Choroid plexus epithelial cell (primary cell): Measurements from ENCODE around the gene CSF1R.
"Not testable (repeated sequence)": the region's sequence is repeated elsewhere in the genome, so short reads cannot be mapped to it uniquely, and the experiment has no call there.

Source experiments
- DNase-seq: peaks from one replicate; pipeline ENCODE4 v3.0.0-alpha.2; 2010; ENCODE audit warnings: low read depth
- H3K4me3 ChIP-seq: 2 replicates; pipeline ENCODE4 v1.5.1; 2011; ENCODE audit warnings: low read depth, mild to moderate bottlenecking, control low read depth, low read length, moderate library complexity
- TF ChIP-seq, protein P1 (sequence below): conservative IDR thresholded peaks from 2 replicates; pipeline ENCODE4 v1.5.1; 2011; ENCODE audit warnings: low read depth, mild to moderate bottlenecking, control low read depth, inconsistent platforms, low read length, moderate library complexity

The CSF1R gene

DNA sequence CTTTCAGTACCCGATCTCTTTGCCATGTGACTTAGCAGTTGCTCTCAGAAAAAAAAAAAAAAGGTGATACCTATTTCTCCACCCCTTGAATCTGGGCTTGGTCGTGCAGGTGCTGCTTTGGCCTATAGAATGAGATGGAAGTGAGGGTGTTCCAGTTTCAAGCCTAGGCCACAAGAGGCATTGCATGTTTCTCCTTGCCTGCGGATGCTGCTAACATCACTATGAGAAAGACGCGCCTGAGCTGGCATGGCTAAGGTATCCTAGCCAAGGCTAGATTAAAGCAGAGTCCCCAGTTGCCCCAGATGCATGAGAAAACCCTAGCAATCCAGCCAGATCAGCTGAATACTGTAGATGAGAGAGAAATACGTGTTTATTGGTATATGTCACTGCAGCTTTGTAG lies 14.7 kb upstream of the CSF1R start:
- TF ChIP-seq, protein P1, sequence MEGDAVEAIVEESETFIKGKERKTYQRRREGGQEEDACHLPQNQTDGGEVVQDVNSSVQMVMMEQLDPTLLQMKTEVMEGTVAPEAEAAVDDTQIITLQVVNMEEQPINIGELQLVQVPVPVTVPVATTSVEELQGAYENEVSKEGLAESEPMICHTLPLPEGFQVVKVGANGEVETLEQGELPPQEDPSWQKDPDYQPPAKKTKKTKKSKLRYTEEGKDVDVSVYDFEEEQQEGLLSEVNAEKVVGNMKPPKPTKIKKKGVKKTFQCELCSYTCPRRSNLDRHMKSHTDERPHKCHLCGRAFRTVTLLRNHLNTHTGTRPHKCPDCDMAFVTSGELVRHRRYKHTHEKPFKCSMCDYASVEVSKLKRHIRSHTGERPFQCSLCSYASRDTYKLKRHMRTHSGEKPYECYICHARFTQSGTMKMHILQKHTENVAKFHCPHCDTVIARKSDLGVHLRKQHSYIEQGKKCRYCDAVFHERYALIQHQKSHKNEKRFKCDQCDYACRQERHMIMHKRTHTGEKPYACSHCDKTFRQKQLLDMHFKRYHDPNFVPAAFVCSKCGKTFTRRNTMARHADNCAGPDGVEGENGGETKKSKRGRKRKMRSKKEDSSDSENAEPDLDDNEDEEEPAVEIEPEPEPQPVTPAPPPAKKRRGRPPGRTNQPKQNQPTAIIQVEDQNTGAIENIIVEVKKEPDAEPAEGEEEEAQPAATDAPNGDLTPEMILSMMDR = no peak
- H3K4me3 ChIP-seq = no peak overlapping the region
- DNase-seq = no peak

DNA sequence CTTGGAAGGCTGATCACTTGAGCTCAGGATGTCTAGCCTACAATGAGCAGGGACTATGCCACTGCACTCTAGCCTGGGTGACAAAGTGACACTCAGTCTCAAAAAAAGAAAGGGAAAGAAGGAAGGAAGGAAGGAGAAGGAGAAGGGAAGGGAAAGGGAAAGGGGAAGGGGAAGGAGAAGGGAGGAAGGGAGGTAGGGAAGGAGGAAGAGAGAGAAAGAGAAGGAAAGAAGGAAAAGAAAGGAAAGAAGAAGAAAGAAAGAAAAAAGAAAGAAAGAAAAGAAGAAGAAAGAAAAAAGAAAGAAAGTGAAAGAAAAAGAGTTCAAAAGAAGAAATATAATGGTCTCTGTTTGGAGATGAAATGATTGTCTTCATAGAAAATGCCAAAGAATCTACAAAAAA lies 10.8 kb upstream of the CSF1R start:
- TF ChIP-seq, protein P1 = no peak
- DNase-seq = no peak

DNA sequence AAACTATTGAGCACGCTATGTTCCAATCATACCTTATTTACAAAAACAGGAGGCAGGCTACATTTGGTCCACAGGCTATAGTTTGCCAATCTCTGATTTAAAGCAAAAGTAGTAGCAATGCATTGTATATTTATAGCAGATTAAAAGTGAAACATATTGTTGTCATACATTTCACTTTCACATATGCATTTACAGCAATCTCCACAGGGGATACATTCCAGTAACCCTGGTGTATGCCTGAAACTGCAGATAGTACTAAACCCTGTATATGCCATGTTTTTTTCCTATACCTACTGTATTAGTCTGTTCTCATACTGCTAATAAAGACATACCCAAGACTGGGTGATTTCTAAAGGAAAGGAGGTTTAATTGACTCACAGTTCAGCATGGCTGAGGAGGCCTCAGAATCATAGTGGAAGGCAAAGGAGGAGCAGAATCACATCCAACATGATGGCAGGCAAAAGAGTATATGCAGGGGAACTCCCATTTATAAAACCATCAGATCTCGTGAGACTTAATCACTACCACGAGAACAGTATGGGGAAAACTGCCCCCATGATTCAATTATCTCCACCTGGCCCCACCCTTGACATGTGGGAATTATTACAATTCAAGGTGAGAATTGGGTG lies 5.9 kb upstream of the CSF1R start:
- DNase-seq = no peak
- H3K4me3 ChIP-seq = no peak overlapping the region
- TF ChIP-seq, protein P1 = no peak

More for the DNA sequence above, 10.8 kb upstream of the CSF1R start:
- no peak overlapping the region for H3K4me3 ChIP-seq

DNA sequence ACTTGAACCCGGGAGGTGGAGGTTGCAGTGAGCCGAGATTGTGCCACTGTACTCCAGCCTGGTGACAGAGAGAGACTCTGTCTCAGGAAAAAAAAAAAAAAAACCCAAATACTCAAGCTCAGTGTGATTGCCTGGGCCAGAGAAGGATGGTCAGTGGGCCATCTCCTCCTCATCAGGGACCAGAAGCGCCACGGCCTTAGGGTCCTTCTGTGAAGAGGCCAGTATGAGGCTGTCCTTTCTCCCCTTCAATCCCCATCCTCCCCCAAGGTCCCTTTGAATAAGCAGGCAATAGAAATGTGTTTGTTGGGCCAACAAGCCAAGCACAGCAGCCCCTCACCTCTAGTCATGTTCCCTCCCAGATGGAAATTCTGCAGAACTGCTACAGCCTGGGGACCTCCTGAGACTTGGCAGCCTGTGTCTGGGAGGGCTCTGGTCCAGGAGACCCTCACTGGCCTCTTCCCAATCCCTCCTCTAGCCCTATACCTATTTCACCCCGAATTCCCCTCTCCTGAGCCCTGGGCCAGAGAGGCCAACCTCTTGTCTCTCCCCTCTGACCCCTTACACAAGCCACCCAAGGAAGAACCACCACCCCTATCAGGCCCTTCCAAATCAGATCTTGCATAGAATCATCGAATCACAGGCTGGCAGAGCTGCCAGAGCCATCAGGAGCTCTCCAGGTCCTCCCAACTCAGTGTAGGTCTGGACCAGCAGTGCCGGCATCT lies 1.0 kb downstream of the CSF1R start:
- TF ChIP-seq, protein P1 = no peak
- H3K4me3 ChIP-seq = no peak overlapping the region
- no peak for DNase-seq

DNA sequence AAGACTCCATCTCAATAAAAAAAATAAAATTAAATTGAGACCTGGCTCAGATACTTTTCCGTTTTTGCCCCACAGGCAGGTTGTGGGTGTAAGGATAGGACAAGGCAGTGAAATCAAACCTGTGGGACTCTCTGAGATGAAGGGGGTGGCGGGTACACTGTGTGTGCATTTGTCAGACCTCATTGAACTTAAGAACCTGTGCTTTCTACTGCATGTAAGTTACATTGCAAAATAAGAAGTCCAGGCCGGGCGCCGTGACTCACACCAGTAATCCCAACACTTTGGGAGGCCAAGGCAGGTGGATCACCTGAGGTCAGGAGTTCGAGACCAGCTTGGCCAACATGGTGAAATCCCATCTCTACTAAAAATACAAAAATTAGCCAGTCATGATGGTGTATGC lies 1.6 kb downstream of the CSF1R start:
- H3K4me3 ChIP-seq, DNase-seq: not testable (repeated sequence)

DNA sequence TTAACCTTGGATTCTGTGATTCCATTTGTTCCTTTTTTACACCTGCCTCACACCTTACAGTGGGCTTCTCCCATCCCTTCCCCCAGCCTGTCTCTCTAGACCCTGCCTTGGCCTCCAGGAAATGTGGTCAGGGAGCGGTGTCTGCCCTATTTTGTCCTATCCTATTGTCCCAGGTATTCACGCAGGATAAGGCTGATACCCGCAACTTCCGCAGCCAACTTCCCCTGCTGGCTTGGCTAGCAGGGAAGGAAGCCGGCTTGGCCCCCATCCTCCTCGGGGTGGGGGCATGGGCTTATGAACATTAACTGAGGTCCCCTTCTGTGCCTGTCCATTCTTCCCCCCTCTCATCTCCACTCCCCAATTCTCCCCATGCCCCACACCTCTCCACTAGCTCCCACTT lies 3.5 kb downstream of the CSF1R start:
- TF ChIP-seq, protein P1 = no peak
- no peak overlapping the region for H3K4me3 ChIP-seq
- DNase-seq = no peak

DNA sequence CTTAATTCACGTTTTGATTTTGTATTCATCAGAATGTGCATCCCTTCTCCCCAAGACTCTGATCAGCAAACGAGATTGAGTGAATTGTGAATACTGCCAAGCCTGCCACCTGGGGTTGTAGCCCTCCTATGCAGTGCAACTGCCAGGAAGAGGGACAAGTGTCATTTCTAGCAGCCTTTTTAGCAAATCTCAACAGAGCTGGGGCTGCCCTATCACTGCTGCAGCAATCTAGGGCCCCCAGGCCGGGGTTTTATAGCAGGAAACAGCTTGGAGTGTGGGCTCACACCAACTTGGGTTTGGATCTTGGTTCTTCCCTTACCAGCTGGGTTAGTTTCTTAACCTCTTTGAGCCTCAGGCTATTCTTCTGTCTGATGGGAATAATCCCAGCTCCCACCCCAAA lies 4.0 kb downstream of the CSF1R start:
- TF ChIP-seq, protein P1 = no peak
- DNase-seq = no peak
- H3K4me3 ChIP-seq = no peak overlapping the region
